Esophagus muscularis mucosa (tissue), 4 donors: ENCODE measurements around the gene CDC14B.

Experiments
- EP300 ChIP-seq: sonication (generic); formaldehyde crosslinking; IDR thresholded peaks from one replicate; pipeline ENCODE4 v1.6.1; 2017; ENCODE audit warnings: antibody characterized with exemption
- POLR2A ChIP-seq: fragments of 450-650 bp; IDR thresholded peaks from one replicate; pipeline ENCODE4 v1.6.1; 2017; ENCODE audit warnings: antibody characterized with exemption, moderate library complexity, mild to moderate bottlenecking, low read depth
- TF ChIP-seq, protein P1 (sequence below), 3 experiments: fragments of 200-600 bp in 2 of 3; fragments of 450-650 bp in 1 of 3; sonication (generic) in 2 of 3; IDR thresholded peaks; one replicate each; pipeline ENCODE4 v1.5.1; 2017 to 2019; ENCODE audit warnings: antibody characterized with exemption in 3 of 3, mild to moderate bottlenecking in 2 of 3, moderate library complexity in 1 of 3

- TF ChIP-seq, protein P1, sequence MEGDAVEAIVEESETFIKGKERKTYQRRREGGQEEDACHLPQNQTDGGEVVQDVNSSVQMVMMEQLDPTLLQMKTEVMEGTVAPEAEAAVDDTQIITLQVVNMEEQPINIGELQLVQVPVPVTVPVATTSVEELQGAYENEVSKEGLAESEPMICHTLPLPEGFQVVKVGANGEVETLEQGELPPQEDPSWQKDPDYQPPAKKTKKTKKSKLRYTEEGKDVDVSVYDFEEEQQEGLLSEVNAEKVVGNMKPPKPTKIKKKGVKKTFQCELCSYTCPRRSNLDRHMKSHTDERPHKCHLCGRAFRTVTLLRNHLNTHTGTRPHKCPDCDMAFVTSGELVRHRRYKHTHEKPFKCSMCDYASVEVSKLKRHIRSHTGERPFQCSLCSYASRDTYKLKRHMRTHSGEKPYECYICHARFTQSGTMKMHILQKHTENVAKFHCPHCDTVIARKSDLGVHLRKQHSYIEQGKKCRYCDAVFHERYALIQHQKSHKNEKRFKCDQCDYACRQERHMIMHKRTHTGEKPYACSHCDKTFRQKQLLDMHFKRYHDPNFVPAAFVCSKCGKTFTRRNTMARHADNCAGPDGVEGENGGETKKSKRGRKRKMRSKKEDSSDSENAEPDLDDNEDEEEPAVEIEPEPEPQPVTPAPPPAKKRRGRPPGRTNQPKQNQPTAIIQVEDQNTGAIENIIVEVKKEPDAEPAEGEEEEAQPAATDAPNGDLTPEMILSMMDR (IDR thresholded peaks at IDR 0.05), result no peak
- TF ChIP-seq POLR2A (no peak), EP300 (no peak)
Observed at GRCh38 chr9:96554801-96555566, 64.7 kb downstream of the CDC14B start.
